CD4-positive, alpha-beta T cell treated with Interleukin-6 for 4 hours (primary cell): ENCODE results near the gene BECN2.

ENCODE experiments used
- DNase-seq: peaks from one replicate; pipeline ENCODE4 v3.0.0-alpha.2; 2020; ENCODE audit warnings: mixed read lengths

The BECN2 gene

GRCh38 chr1:241957692-241958494, at the start of gene BECN2:
TSS of gene BECN2 (plus strand) at chr1:241957767. CDS start at chr1:241957767, 0 bp downstream.
- DNase-seq = no peak

- no peak for DNase-seq
These were observed 41.4 kb upstream of the BECN2 start for GRCh38 chr1:241916196-241916595.

GRCh38 chr1:241917487-241917886, 40.1 kb upstream of the BECN2 start:
- no peak for DNase-seq

GRCh38 chr1:241918879-241919278, 38.7 kb upstream of the BECN2 start:
- no peak for DNase-seq

GRCh38 chr1:241924080-241924808, 33.3 kb upstream of the BECN2 start:
- DNase-seq = no peak

- no peak for DNase-seq
These were observed 31.4 kb upstream of the BECN2 start for GRCh38 chr1:241926141-241926540.

- DNase-seq = no peak
These were observed 30.2 kb upstream of the BECN2 start for GRCh38 chr1:241927321-241927720.

GRCh38 chr1:241932845-241933244, 24.7 kb upstream of the BECN2 start:
- no peak for DNase-seq

- no peak for DNase-seq
These were observed 23.2 kb upstream of the BECN2 start for GRCh38 chr1:241934201-241934848.

- no peak for DNase-seq
These were observed 22.7 kb upstream of the BECN2 start for GRCh38 chr1:241934866-241935265.

- DNase-seq = no peak
These were observed 17.8 kb upstream of the BECN2 start for GRCh38 chr1:241939798-241940197.

- no peak for DNase-seq
These were observed 14.8 kb upstream of the BECN2 start for GRCh38 chr1:241942738-241943137.

GRCh38 chr1:241944300-241944699, 13.3 kb upstream of the BECN2 start:
- no peak for DNase-seq

GRCh38 chr1:241947354-241947753, 10.2 kb upstream of the BECN2 start:
- DNase-seq = no peak

- DNase-seq = no peak
These were observed 7.2 kb upstream of the BECN2 start for GRCh38 chr1:241950390-241950789.

GRCh38 chr1:241962153-241962552, 4.6 kb downstream of the BECN2 start:
- no peak for DNase-seq

GRCh38 chr1:241963722-241964121, 6.2 kb downstream of the BECN2 start:
- DNase-seq = no peak

GRCh38 chr1:241964550-241965282, 7.1 kb downstream of the BECN2 start:
- no peak for DNase-seq

- DNase-seq = no peak
These were observed 11.0 kb downstream of the BECN2 start for GRCh38 chr1:241968611-241969010.

GRCh38 chr1:241972703-241973369, 15.3 kb downstream of the BECN2 start:
- DNase-seq = no peak

GRCh38 chr1:241976229-241976628, 18.7 kb downstream of the BECN2 start:
- no peak for DNase-seq

GRCh38 chr1:241979071-241979470, 21.5 kb downstream of the BECN2 start:
- DNase-seq = no peak
